VCaP (cell line): ENCODE results near the gene HIVEP3.

Experiments used
- H3K27ac ChIP-seq: fragments of 450-650 bp; 2 replicates; pipeline ENCODE4 v1.5.1; 2017
- CTCF ChIP-seq: fragments of 450-650 bp; conservative IDR thresholded peaks from 2 replicates; pipeline ENCODE4 v1.5.1; 2017; ENCODE audit warnings: mild to moderate bottlenecking, moderate library complexity

HIVEP3 gene

GRCh38 chr1:41891199-41891896 is 27.4 kb downstream of the HIVEP3 start:
- peak; percentile 25; the same call in 1 of the 2 replicates for TF ChIP-seq CTCF
- H3K27ac ChIP-seq: peak overlapping the region; percentile 60

DNA sequence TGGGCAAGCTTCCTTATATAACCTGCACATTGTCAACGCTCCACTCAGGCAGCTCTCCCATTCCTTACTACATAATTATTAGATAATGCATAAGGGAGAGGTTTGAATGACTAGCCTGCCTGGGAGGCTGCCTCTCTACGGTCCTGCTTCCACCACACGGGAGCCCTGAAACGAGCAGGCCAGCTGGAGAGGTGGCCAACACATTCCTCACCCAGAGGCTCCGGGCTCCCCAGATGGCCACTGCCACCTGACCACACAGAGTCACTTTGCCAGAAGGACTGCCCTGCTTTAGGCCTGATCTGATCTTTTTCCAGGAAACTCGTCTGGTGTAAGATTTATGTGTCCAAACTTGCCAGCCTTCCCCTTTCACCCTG is 27.9 kb downstream of the HIVEP3 start:
- peak overlapping the region; percentile 60 for H3K27ac ChIP-seq
- TF ChIP-seq CTCF: no peak

- TF ChIP-seq CTCF: no peak
- H3K27ac ChIP-seq: no peak overlapping the region; the same call in 1 of the 2 replicates
Observed at GRCh38 chr1:41889506-41890414, 29.0 kb downstream of the HIVEP3 start.

DNA sequence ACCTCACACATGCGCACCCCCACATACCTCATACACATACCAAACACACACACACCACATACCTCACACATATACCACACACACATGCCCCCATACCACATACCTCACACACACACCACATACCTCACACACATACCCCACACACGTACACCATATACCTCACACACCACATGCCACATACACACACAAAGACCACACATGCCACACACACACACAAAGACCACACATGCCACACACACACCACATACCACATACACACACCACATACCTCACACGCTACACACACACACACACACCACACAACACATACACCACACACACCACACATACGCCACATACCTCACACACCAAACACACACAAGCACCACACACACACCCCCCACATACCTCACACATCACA is 30.0 kb downstream of the HIVEP3 start:
- no peak overlapping the region for H3K27ac ChIP-seq
- no peak for TF ChIP-seq CTCF

DNA sequence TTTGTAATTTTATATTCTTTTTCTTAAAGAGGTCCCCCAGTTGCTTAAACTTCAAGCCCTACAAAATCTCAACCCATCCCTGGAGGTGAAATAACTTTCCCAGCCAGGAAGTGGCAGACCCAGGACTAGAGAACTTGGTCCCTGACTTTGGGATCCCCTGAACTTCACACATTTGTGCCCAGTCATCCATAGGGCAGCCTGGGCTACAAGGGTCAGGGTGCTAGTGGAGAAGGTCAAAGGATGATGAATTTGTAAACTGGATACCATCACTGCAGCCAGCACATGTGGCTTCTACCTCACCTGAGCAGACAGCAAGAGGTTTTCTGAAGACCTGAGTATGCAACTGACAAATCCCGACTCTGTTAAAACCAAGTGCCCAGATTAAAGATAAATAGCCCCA is 31.4 kb downstream of the HIVEP3 start:
- no peak overlapping the region for H3K27ac ChIP-seq
- no peak for TF ChIP-seq CTCF

- TF ChIP-seq CTCF: no peak
- peak overlapping the region; percentile 97; the same call in 1 of the 2 replicates for H3K27ac ChIP-seq
Observed at GRCh38 chr1:41884256-41885230, 34.2 kb downstream of the HIVEP3 start.
